ENCODE data around the gene VEZT.

DNA sequence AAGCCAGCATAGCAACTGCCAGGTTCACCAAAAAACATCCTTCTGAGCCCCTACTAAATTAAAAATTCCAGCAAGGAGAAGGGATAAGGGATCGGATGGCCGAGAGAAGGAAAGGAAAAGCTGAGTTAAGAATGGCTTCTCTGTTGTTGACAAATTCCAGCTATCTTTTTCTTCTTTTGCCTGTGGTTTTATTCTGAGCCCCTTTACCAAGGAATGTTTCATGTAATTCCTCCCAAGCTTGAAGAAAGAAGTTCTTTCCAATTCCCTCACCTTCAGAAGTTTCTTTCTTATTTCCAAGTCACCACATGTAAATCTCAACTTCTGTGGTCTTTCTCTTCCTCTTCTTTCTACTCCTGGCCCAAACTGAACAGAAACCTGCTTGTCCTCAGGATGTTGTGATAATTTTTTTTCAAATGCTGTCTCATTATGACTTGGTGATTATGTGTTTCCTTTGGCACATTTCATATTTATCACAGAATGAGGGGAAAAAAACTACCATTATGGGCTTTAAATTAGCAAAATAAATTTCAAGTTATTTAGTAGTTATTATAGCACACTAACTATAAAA lies 40.3 kb upstream of the VEZT start:
- TF ChIP-seq, protein P1, sequence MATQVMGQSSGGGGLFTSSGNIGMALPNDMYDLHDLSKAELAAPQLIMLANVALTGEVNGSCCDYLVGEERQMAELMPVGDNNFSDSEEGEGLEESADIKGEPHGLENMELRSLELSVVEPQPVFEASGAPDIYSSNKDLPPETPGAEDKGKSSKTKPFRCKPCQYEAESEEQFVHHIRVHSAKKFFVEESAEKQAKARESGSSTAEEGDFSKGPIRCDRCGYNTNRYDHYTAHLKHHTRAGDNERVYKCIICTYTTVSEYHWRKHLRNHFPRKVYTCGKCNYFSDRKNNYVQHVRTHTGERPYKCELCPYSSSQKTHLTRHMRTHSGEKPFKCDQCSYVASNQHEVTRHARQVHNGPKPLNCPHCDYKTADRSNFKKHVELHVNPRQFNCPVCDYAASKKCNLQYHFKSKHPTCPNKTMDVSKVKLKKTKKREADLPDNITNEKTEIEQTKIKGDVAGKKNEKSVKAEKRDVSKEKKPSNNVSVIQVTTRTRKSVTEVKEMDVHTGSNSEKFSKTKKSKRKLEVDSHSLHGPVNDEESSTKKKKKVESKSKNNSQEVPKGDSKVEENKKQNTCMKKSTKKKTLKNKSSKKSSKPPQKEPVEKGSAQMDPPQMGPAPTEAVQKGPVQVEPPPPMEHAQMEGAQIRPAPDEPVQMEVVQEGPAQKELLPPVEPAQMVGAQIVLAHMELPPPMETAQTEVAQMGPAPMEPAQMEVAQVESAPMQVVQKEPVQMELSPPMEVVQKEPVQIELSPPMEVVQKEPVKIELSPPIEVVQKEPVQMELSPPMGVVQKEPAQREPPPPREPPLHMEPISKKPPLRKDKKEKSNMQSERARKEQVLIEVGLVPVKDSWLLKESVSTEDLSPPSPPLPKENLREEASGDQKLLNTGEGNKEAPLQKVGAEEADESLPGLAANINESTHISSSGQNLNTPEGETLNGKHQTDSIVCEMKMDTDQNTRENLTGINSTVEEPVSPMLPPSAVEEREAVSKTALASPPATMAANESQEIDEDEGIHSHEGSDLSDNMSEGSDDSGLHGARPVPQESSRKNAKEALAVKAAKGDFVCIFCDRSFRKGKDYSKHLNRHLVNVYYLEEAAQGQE (IDR thresholded peaks at IDR 0.05; ENCODE audit: insufficient read depth in 1 of 2, low read depth in 2 of 2, low read length in 2 of 2) = no peak
- no peak for TF ChIP-seq POLR2AphosphoS5 (IDR thresholded peaks at IDR 0.05; ENCODE audit: low read depth, low read length)
- TF ChIP-seq TAF1 (IDR thresholded peaks at IDR 0.05; ENCODE audit: borderline replicate concordance, insufficient read depth, low read length) = no peak
- TF ChIP-seq SIN3A (IDR thresholded peaks at IDR 0.05; ENCODE audit: borderline replicate concordance, insufficient read depth, low read length) = no peak

Data from PFSK-1 (cell line).